Measurements from ENCODE around the gene MAGEA11. TPM values are rescaled to one million over a fixed set of nuclear protein-coding genes. Genes with fewer than 3 reads are reported as not detected.

The MAGEA11 gene
- total and polyA plus RNA-seq, 2 of the 8 experiments (the other 6 are each of a cell fraction or from before 2014, with no cell fraction given), result not detected

DNA sequence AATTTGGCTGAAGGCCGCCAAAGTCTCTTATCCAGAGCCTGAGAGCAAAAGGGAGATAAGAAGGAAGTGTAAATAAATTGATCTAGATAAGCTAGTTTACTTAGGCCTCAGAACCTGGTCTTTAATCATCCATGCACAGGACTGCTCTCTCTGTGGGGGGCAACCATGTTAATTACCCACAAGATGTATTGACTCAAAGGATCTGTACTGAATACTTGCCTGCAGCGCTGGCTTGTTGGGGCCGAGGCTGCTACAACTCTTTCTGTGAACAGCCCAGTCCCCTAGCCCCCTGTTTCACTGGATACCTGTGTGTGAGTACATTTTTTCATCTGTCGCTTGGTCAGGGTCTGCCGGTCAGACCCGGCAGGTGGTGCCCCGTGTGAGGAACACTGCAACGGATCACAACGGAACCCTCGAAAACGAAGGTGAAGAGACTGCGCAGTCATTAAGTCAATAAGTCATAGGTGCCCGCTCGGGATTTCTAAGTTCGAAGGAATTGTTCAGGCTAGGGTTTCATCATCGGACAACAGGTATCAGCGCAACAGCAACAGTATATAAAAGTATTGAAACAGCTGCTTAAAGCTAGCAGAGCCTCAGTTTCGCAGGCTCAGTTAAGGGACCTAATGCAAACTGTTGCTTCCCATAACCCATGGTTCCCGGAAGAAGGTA, 8.3 kb downstream of the MAGEA11 start:
- H3K79me2 ChIP-seq (ENCODE audit: control insufficient read depth in 1 of 2, insufficient read depth in 2 of 2, low read length in 2 of 2), result no peaks in the 10 kb centered on the region
- no peak overlapping the region for H2BK120ac ChIP-seq (replicated peaks; ENCODE audit: low read depth, low read length)
- H4K8ac ChIP-seq (ENCODE audit: extremely low read depth, insufficient read depth, low read length), result no peak overlapping the region
- no peak overlapping the region for H2AFZ ChIP-seq (ENCODE audit: low read length)
- H3K23ac ChIP-seq (ENCODE audit: insufficient read length), result no peak overlapping the region
- H3K4me1 ChIP-seq (replicated peaks in 1 of 4; ENCODE audit: control insufficient read depth in 3 of 4, insufficient read depth in 4 of 4, low read length in 3 of 4), result no peaks in the 10 kb centered on the region
- no peak overlapping the region for H3K9ac ChIP-seq (replicated peaks in 1 of 4; ENCODE audit: extremely low read depth in 1 of 4, low read depth in 3 of 4, low read length in 3 of 4)
- peaks cover 0 to 6% (median 2%) of the 10 kb centered on the region in 4 experiments; a peak in 4 of 7 replicates for H3K27me3 ChIP-seq (replicated peaks in 1 of 4; ENCODE audit: control insufficient read depth in 3 of 4, extremely low read depth in 1 of 4, insufficient read depth in 3 of 4, low read length in 3 of 4)
- no peaks in the 10 kb centered on the region for H4K20me1 ChIP-seq (replicated peaks in 1 of 2; ENCODE audit: control insufficient read depth in 1 of 2, insufficient read depth in 2 of 2, low read length in 2 of 2)
- no peak overlapping the region for H3K4ac ChIP-seq (replicated peaks; ENCODE audit: insufficient read length, low read depth, low read length)
- H3K79me1 ChIP-seq (ENCODE audit: low read depth, low read length), result no peaks in the 10 kb centered on the region
- ChIA-PET CTCF (ENCODE audit: partially characterized antibody) (no interaction called here), POLR2A (ENCODE audit: partially characterized antibody) (no interaction called here)
- no peak overlapping the region for H3K4me2 ChIP-seq (ENCODE audit: insufficient read depth in 1 of 2, low read depth in 2 of 2, low read length in 2 of 2)
- H3K36me3 ChIP-seq (ENCODE audit: control insufficient read depth in 2 of 4, insufficient read depth in 4 of 4, low read length in 3 of 4), result no peaks in the 10 kb centered on the region
- H2BK15ac ChIP-seq (ENCODE audit: low read length), result no peak overlapping the region
- no peaks in the 10 kb centered on the region for H3K23me2 ChIP-seq (ENCODE audit: low read depth, low read length)
- H3K14ac ChIP-seq (ENCODE audit: insufficient read length), result no peak overlapping the region
- WGBS, 2 experiments (ENCODE audit: extremely low coverage in 1 of 2, insufficient coverage in 1 of 2, insufficient read length in 1 of 2, insufficient replicate concordance in 2 of 2, low coverage in 1 of 2, low lambda C conversion rate in 2 of 2, missing lambda C conversion rate in 1 of 2), result 83% methylated on average over 18 of the region's 19 CpGs; no CpG with 5 or more reads in 1 of the 2 experiments
- DNase-seq (ENCODE audit: low read depth in 1 of 2, low spot score in 2 of 2) (no peak), FAIRE-seq (no peak)
- H4K5ac ChIP-seq (ENCODE audit: insufficient read length, low read depth, low read length), result no peak overlapping the region
- H2BK20ac ChIP-seq (ENCODE audit: low read length), result no peak overlapping the region
- H2BK12ac ChIP-seq (ENCODE audit: low read depth, low read length), result no peak overlapping the region
- H2BK5ac ChIP-seq (ENCODE audit: low read depth, low read length), result no peak overlapping the region
- no peak overlapping the region for H3K4me3 ChIP-seq (ENCODE audit: extremely low read depth in 1 of 4, insufficient read depth in 2 of 4, low read depth in 3 of 4, low read length in 4 of 4)
- H4K91ac ChIP-seq (replicated peaks; ENCODE audit: insufficient read length, low read length), result no peak overlapping the region
- no peaks in the 10 kb centered on the region for H3K9me3 ChIP-seq (ENCODE audit: insufficient read depth in 2 of 2, low read depth in 1 of 2, low read length in 1 of 2)
- no peak overlapping the region for H3K56ac ChIP-seq (replicated peaks; ENCODE audit: insufficient read length, low read depth, low read length)
- no peak overlapping the region for H3K27ac ChIP-seq (ENCODE audit: low read depth, low read length)
- TF ChIP-seq BRCA1 (IDR thresholded peaks at IDR 0.05; ENCODE audit: low read depth, low read length) (no peak), TCF12 (IDR thresholded peaks at IDR 0.05; ENCODE audit: low read depth, low read length) (no peak), CREB1 (IDR thresholded peaks at IDR 0.05) (no peak), SP2 (IDR thresholded peaks at IDR 0.05; ENCODE audit: low read length) (no peak), TEAD4 (IDR thresholded peaks at IDR 0.05; ENCODE audit: low read depth, low read length) (no peak), RAD21 (IDR thresholded peaks at IDR 0.05 in 1 of 2, conservative IDR thresholded peaks at IDR 0.05 in 1 of 2; ENCODE audit: low read depth in 2 of 2, low read length in 2 of 2) (no peak), POLR2A (IDR thresholded peaks at IDR 0.05; ENCODE audit: control extremely low read depth in 1 of 2, low read depth in 2 of 2, low read length in 2 of 2) (no peak), HDAC2 (IDR thresholded peaks at IDR 0.05; ENCODE audit: borderline replicate concordance in 1 of 2, low read depth in 2 of 2, low read length in 2 of 2) (no peak), TBP (IDR thresholded peaks at IDR 0.05; ENCODE audit: low read depth, low read length) (no peak), KDM4A (IDR thresholded peaks at IDR 0.05; ENCODE audit: low read depth, low read length, severe bottlenecking) (no peak)
- TF ChIP-seq, protein P1, sequence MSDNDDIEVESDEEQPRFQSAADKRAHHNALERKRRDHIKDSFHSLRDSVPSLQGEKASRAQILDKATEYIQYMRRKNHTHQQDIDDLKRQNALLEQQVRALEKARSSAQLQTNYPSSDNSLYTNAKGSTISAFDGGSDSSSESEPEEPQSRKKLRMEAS (IDR thresholded peaks at IDR 0.05), result no peak
- TF ChIP-seq, protein P2, sequence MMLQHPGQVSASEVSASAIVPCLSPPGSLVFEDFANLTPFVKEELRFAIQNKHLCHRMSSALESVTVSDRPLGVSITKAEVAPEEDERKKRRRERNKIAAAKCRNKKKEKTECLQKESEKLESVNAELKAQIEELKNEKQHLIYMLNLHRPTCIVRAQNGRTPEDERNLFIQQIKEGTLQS (IDR thresholded peaks at IDR 0.05; ENCODE audit: insufficient read depth, low read depth, low read length), result no peak
- no peak overlapping the region for H3K18ac ChIP-seq (ENCODE audit: extremely low read depth, low read length)
- H2AK5ac ChIP-seq (ENCODE audit: low read depth, low read length), result no peak overlapping the region
